Raji (cell line): ENCODE measurements around the gene PCDHB14.

Experiments used
- POLR2A ChIP-seq: IDR thresholded peaks from 2 replicates; pipeline ENCODE4 v1.6.1; 2011; ENCODE audit warnings: low read depth, low read length, control low read depth; ENCODE audit not compliant: insufficient read depth

Gene PCDHB14

GRCh38 chr5:141236516-141237313 lies 13.6 kb downstream of the PCDHB14 start:
- TF ChIP-seq POLR2A = no peak

GRCh38 chr5:141241496-141241895 lies 18.4 kb downstream of the PCDHB14 start:
- TF ChIP-seq POLR2A = no peak

GRCh38 chr5:141245250-141245717 lies 22.1 kb downstream of the PCDHB14 start, which contains the start of gene PCDHB15:
Gene PCDHB15, plus strand, starts transcription at chr5:141245395. Its CDS starts 184 bp downstream, at chr5:141245579.
- no peak for TF ChIP-seq POLR2A

GRCh38 chr5:141250576-141250975 lies 27.4 kb downstream of the PCDHB14 start:
- no peak for TF ChIP-seq POLR2A

GRCh38 chr5:141258464-141258863 lies 35.3 kb downstream of the PCDHB14 start:
- TF ChIP-seq POLR2A = no peak

GRCh38 chr5:141258948-141259347 lies 35.8 kb downstream of the PCDHB14 start:
- TF ChIP-seq POLR2A = no peak

- TF ChIP-seq POLR2A = no peak
These were observed 37.5 kb downstream of the PCDHB14 start for GRCh38 chr5:141260458-141261237.

- TF ChIP-seq POLR2A = no peak
These were observed 38.0 kb downstream of the PCDHB14 start for GRCh38 chr5:141261238-141261546.

GRCh38 chr5:141269195-141269594 lies 46.1 kb downstream of the PCDHB14 start:
- no peak for TF ChIP-seq POLR2A

GRCh38 chr5:141272906-141273305 lies 49.8 kb downstream of the PCDHB14 start:
- TF ChIP-seq POLR2A = no peak
